Measurements from ENCODE around the gene DIO3.
"Not testable (repeated sequence)": the region's sequence is repeated elsewhere in the genome, so short reads cannot be mapped to it uniquely, and the experiment has no call there.

DIO3 gene

DNA sequence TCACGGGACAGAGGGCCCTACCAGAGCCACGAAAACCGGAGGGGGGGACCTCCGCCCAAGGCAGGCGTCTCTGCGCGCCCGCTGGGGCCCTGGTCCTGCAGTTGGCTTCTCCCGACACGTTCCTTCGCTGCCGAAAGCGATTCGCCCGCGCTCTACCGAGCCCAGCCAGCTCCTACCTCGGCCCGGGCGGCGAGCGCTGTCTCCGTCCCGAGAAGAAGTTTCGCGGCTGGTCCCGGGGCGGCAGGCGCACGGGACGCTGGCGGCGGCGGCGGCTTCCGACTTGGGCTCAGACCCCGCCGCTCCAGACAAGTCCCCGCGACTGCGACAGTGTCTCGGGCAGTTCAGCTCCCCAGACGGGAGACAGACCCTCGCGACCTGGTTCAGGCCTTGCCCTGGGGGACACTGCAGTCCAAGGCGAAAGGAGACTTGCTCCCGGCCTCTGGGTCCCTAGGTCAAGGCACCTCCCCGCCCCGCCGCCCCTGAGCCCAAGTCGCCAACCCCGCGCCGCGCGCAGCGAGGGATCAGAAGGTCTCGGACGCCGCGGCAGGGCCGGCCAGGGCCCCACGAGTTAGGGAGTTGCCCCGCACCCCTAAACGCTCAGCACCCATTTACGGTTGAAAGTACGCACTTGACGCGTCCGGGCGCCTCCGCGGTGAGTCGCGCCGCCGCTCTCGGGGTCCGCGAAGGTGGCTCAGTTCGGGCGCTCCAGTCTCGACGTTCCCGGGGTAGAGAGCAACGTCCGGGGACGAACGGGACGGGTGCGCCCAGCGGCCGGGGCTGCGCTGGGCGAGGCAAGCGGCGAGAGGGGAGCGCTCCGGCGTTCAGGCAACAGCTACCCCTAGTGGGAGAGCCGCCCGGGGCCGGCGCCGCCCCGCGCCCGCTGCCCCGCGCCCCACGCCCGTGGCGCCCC, 1.4 kb upstream of the DIO3 start:
- DNase-seq (ENCODE audit: low spot score): peak; percentile 56

DNA sequence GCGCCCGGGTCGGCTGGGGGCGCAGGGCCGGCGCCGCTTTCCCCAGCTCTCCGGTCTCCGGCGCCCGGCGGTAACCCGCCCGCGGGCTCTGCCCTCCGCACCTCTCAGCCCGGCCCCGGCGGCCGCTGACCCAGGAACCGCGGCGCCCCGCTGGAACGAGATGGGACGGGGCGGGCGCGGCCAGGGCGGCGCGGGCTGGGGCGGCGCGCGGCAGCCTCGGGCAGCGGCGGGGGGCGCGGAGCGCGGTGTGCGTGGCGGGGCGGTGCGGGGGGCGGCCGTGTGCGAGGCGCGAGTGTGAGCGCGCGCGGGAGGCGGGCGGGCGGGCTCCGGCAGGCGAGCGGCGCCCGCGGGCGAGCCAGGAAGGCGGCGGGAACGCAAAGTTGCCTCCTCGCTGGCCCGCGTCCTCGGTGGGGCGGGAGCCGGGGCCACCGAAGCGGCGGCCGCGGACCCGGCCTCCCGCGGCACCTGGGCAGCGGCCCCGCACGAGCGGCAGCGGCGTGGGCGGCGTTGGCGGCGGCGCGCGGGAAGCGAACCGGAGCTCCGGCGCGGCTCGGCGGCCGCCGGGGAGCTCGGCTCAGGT, 671 bp upstream of the DIO3 start:
- no peak for DNase-seq (ENCODE audit: low spot score)

DNA sequence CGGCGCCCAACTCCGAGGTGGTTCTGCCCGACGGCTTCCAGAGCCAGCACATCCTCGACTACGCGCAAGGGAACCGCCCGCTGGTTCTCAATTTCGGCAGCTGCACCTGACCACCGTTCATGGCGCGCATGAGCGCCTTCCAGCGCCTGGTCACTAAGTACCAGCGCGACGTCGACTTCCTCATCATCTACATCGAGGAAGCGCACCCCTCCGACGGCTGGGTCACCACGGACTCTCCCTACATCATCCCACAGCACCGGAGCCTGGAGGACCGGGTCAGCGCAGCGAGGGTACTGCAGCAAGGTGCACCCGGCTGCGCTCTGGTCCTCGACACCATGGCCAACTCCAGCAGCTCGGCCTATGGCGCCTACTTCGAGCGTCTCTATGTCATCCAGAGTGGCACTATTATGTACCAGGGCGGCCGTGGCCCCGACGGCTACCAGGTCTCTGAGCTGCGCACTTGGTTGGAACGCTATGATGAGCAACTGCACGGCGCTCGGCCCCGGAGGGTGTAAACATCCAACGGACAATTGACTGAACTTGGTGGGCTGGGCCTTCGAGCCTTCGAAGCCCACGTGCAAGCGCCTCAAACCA, 699 bp downstream of the DIO3 start:
- DNase-seq (ENCODE audit: low spot score): no peak

DNA sequence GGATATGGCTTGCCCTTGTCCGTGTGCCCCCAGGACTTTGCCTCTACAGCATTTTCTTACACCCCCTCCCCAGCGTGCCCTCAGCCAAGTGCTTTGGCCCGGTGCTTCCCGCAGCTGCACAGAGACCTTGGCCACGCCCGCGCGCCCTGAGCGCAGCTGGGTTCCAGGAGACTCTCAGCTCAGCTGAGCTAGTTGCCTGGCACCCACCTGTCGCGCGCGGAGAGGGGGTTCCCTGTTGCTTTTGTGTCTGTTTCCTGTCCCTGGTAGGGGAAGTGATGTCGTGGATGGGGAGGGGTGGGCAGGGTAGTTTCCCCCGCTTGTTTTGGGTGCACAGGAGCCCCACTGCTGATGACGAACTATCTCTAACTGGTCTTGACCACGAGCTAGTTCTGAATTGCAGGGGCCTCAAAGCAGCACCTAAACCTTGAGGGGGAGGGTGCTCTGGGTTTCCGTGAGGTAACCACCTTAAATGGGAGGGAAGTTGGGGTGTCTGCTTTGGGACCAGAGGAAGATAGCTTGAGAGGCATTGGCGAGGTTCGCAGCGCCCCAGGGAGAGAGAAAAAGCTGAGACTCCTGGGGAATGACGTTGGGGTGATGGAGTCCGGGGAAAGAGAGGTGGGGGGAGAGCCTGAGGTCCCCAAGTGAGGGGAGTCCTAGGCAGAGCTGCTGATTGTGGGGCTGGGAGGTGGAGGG, 1.5 kb downstream of the DIO3 start:
- no peak for DNase-seq (ENCODE audit: low spot score)

DNA sequence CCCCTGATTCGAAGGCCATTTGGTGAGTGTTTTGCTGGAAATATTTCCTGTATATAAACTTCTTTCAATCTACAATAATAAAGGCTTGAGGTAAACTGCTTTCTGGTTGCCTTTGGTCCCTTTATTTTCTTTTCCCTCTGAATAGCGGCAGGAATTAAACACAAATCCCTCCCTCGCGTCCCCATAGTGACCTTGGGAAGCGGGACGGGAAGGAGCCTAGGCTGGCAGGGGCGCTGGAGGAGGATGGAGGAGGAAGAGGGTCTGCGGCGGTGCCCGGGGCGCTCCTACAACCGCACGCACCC, 2.0 kb downstream of the DIO3 start:
- DNase-seq (ENCODE audit: low spot score): no peak

DNA sequence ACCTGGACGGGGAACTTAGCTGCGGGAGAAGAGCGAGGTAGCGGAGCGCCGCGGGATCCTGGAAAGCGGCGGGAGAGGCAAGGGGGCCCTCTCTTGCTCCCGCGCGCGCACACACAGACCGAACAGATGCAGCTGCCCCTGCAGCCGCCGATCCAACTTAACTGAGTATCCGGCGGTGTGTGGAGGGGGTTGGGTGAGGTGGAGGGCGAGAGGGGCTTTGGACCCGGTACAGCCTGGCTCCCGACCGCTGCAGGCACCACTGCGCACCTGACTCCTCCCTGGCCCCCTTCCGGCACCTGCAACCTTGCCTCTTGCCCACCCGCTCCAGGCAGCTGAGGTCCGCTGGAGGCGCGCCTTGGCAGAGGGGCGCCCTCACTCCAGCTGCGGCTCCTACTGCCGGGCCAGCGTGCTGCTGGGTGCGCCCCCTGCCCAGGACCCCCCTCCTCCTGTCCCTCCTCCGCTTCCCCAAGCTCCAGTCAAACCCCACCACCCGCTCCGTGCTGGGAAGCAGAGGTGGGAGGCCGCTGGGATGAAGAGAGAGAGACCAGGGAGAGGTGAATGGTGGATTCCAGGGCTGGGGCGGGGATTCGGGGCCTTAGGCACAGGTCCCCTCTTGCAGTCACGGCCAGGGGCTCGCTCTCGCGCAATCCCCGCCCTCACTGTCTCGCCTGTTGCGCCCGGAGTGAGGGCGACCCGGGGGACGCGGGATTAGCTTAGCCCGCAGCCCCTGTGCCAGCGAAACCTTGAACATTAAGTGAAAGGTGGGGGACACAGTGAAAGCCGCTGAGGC, 2.6 kb downstream of the DIO3 start:
- no peak for DNase-seq (ENCODE audit: low spot score)

DNA sequence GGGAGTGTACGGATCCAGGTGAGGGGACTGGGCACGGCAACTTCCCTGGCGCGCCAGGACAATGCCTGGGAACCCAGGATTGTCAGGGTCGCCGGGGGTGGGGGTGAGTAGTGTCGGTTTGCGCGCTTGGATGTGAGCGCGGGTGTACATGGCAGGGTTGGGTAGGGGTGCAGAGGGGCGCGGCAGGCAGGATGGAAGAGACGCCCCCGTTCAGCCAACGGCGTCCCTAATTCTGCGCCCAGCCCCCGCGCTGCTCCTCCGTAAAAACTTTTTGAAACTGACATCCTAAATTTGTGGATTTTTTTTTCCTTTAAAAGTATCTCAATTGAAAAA, 3.1 kb downstream of the DIO3 start:
- DNase-seq (ENCODE audit: low spot score): no peak

DNA sequence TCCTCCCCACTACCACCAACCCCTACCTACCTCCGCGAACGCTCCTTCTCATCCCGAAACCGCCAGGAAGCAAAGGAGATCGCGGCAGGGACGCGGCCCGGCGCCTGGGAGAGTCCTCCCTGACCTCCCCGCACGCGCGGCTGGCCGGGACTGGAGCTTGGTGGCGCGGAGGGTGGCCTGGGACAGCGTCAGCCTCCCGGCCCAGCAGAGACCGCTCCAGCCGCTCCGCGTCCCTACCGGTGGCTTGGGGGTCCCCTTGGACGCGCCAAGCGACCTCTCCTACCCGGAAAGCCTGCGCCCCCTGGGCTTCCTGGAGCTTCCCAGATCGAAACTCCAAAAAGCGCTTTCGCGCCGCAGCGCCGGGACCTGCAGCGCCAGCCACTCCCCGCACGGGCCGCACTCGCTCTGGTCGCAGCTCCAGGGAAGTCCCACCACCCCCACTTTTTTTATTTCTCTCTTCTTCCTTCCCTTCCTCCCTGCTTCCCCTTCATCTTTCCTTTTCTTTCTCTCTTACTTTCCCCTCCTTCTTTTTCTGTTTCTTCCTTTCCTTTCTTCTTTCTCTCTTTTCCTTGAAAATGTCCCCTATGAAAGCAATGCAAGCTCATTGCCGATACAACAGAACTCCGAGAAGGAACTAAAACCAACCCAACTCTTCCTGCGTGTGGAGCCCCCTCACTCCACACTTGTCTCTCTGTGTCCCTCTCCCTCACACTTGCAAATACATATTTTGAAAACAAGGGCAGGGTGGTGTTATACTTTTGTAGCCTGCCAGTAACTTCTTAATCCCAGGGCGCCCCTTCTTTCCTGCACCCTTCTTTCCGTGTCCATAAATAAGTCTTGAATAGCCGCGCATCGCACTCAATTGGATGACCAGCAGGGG, 3.8 kb downstream of the DIO3 start:
- no peak for DNase-seq (ENCODE audit: low spot score)

DNA sequence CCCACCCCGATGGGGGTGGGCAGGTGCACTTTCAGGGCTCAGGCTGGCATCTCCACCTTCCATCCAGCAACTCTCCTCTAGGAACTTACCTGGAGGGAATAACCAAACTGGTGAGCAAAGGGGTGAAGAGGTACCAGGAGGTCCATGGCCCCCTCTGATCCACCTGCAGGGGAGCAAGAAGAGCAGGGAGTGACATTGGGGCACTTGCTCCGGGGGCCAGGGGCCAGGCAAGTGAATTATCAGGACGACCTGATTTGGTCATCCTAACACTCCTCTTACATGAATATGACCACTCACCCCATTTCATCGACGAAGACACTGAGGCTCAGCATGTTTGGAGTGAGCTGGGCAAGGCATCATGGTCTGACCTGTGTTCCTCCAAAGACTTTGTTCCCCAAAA, 6.0 kb downstream of the DIO3 start:
- no peak for DNase-seq (ENCODE audit: low spot score)

DNA sequence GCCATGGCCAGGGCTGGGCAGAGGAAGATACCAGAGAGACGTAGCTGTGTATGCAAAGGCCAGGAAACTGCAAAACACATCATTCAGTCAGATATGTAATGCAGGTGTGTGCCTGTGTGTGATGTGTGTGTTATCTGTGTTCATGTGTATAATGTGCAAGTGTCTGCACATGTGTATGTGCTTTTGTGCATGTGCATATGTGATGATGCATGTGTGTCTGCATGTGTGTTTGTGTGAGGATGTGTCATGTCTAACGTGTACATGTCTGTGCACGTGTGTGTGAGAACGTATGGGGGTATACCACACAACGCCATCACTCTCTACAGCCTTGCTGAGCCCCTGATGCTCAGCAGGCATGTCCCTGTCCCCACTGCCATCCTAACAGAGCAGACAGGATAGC, 9.7 kb downstream of the DIO3 start:
- DNase-seq (ENCODE audit: low spot score): no peak

DNA sequence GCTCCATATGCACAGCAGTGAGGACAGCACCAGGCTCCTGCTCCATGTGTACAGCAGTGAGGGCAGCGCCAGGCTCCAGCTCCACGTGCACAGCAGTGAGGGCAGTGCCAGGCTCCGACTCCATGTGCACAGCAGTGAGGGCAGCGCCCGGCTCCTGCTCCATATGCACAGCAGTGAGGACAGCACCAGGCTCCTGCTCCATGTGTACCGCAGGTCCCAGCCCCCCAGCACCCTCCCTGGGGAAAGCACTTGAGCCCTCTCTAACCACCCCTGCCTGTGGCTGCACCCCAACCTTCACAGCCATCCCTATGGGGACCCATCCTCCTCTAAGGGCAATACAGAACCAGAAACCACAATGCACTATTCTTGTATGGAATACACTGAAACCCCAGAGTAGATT, 11.2 kb downstream of the DIO3 start:
- not testable (repeated sequence) for DNase-seq (ENCODE audit: low spot score)

DNA sequence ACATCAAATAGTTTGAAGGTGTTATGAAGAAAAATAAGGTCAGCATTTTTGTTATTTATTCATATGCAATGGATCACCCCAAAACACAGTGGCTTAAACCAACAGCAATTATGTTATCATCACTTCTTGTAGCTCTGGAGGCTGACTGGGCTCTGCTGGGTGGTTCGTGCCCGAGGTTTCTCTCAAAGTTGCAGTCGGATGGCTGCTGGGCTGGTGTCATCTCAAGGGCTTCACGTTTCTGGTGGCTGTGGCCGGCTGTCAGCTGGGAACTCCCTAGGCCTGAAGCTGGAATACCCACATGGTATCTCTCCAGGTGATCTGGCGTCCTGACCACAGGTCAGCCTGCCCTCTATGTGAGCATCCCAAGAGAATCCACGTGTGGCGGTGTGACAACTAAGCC, 12.0 kb downstream of the DIO3 start:
- no peak for DNase-seq (ENCODE audit: low spot score)

DNA sequence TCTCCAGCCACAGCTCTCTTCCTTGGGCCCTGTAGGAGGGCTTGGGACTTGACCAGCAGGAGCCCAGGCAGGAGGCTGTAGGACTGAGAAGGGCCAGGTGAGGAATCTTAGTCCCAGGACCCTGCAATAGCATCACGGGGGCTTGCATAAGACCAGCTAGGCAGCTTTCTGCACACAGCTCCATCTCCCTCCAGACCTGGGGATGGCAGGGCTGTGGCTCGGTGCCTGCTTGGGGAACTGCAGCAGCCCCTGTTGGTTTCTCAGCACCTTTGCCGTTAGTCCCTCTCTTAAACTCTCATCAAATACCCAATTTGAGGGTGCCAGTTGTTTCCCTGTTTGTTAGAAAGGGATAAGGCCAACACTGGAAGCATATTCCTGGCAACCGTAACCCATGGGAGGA, 14.3 kb downstream of the DIO3 start:
- DNase-seq (ENCODE audit: low spot score): no peak

DNA sequence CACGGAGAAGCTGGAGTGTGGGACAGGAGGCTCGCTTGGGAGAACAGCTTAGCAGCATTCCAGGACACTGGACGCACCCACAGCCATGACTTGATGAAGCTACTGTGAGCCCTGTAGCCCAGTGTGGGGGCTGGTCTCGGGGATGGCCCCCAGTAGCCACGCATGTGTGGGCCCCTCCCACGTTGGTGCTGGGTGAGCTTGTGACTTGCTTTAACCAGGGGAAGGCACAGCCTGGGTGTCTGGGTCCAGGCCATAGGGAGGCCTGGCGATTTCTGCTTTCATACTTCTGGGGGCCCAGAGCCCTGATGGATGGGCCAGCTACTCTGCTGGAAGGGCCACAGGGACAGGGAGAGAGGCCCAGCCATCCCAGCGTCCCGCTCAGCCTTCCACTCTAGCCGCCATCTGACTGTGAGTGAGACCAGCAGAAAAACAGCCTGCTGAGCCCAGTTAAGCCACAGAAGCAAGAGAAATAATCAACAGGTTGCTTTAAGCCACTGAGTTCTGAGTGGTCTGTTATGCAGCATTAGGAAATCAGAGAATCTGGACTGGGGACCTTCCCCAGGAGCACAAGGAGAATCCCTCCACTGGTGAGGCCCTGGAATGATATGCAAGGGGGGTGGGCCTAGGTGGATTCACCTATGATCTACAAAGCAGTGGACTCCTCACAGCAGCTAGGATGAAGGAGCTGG, 16.1 kb downstream of the DIO3 start:
- DNase-seq (ENCODE audit: low spot score): no peak

DNA sequence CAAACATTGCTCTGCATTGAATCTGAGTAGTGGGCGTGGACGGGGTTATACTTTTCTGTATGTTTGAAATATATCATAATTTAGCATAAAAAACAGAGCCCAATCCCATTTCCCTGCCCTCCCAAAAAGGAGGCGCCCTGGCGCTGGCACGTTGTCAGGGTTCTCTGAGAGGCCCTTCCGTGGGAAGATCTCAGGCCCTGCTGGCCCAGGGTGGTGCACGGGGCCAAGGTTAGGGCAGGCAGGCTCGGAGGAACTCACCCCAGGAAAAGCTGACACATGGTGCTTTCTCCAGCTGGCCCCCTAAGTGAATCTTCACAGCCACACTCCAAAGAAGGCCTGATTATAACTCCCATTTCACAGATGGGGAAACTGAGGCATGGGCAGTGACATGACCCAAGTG, 17.2 kb downstream of the DIO3 start:
- DNase-seq (ENCODE audit: low spot score): no peak

DNA sequence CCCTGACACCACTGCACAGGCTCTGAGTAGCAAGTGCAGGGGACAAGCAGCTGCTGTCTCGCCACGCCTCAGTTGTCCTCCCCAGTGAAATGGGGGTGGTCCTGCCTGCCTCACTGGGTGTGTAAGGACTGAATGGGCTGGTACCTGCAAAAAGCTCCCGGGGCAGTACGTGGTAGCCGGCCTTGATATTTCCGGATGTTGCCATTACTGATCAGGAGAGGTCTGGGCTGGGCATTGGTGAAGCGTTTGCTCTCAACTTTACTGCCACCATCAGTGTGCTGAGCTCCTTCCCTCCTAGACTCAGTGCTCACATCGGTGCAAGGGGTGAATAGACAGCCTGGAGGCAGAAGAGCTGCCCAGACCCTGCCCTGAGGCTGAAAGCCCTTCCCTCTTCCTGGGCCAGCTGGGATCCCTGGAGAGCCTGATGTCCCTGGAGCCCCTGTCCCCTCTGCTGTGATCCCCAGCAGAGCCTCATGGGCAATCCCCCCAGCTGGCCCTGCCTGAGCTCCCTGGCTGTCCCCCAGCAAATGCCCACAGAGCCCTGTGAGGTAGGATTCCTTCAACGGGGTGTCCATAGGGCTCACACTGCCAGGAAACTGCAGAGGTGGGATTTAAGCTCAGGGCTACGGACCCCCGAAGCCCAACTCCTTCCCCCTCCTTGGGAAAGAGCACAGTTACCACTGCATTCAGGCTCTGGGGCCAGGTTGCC, 18.2 kb downstream of the DIO3 start:
- no peak for DNase-seq (ENCODE audit: low spot score)

DNA sequence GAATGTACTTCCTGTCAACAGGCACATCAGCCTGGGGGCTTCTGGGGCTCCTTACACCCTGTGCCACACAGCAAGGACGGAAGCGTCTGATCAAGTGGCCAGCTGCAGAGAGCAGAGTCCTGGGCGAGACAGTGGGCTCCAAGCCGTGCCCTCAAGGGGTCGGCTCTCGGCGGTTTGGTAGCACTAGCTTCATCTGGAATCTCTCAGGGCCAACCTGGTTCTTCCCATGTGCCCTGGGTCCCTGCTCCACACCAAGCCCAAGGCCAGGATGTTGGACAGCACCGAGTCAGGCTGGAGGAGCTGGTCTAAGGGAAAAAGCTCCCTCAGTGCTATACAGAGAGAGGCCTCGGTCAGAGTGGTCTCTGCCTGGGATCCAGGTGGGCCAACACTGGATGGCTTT, 20.5 kb downstream of the DIO3 start:
- no peak for DNase-seq (ENCODE audit: low spot score)

DNA sequence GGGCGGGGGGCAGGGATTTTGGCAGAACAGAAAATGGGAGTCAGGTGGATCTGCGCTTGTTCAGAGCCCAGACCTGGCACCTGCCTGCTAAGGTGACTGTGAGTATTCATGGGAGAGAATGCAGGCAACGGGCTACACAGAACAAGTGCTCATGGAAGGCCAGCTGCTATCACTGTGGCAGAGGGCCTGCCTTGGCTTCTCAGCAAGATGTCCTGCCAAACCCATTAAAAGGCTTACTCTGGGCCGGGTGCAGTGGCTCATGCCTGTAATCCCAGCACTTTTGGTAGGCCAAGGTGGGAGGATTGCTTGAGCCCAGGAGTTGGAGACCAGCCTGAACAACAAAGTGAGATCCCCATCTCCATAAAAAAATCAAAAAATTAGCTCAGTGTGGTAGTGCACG, 21.0 kb downstream of the DIO3 start:
- no peak for DNase-seq (ENCODE audit: low spot score)

DNA sequence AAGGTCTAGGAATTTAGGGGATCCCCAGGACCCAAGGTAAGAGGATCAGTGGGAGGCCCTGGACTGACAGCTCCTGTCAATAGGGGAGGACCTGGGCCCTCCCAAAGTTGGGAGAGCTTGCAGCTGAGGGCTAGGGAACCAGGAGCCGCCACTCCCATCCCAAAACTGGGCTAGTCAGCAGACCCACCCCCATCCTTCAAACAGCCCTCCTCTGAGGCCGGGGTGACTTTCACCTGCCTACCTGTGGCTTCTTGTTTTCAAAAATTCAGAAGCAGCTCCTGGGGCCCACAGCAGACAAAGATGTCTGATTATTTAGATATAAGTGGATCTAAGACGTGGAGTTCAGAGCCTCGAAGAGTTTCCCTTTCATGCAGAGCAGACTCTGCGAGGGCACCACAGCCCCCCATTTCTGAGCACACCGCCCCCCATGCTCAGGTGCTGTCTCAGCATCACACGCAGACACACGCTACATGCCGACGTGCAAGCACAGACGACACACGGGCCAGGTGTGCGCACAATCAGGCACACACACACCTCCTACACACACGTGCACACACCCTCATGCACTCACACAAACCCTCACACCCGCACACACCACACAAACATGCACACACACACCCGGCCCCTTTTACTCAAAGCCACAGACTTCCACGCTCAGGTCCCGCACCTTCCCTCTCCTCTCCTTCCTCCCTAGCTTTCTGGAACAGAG, 21.9 kb downstream of the DIO3 start:
- no peak for DNase-seq (ENCODE audit: low spot score)

DNA sequence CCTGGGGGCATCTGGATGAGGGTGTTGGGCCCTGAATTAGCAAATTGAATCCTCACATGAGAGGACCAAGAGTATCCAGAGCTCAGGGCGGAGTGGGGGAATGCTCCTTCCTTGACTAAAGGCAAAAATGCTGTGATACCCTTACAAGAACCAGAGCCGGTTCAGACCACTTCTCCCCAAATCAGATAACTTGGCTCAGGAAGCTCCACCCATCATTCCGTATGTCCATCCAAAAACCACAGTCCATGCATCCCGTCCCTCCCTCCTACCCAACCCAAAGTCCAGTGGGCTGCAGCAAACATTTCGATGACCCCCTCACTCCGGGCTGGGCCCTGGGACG, 22.4 kb downstream of the DIO3 start:
- no peak for DNase-seq (ENCODE audit: low spot score)

Data from GM03348 (cell line).